GM12865 (cell line): Measurements from ENCODE around the gene EIF3D.
A peak's percentile ranks its signal among the peaks of the same experiment; 100 is the strongest.

Experiments used
- DNase-seq: peaks from one replicate; pipeline ENCODE4 v3.0.0; 2010; ENCODE audit warnings: low read depth
- H3K4me3 ChIP-seq: 2 replicates; pipeline ENCODE4 v1.5.1; 2011; ENCODE audit warnings: mild to moderate bottlenecking, low read depth, low read length, control low read depth
- CTCF ChIP-seq: IDR thresholded peaks from 2 replicates; pipeline ENCODE4 v1.5.1; 2011; ENCODE audit warnings: low read length, control low read depth, low read depth, inconsistent platforms; ENCODE audit not compliant: insufficient read depth; ENCODE audit errors: missing control alignments

Gene EIF3D

GRCh38 chr22:36510384-36510783, 18.6 kb downstream of the EIF3D start:
- DNase-seq, result no peak
- no peak for TF ChIP-seq CTCF

GRCh38 chr22:36507518-36508010, 21.4 kb downstream of the EIF3D start:
- peak overlapping the region; percentile 74 for H3K4me3 ChIP-seq

More at GRCh38 chr22:36510384-36510783, 18.6 kb downstream of the EIF3D start:
- no peak overlapping the region for H3K4me3 ChIP-seq

GRCh38 chr22:36506637-36507517, 22.1 kb downstream of the EIF3D start, which contains the start of gene FOXRED2:
TSS of gene FOXRED2 (minus strand) at chr22:36507040. CDS start at chr22:36506422, 618 bp downstream.
- no peak for TF ChIP-seq CTCF
- DNase-seq, result peak; percentile 93
- peak within 1 kb of the TSS; percentile 74 for H3K4me3 ChIP-seq

More at GRCh38 chr22:36507518-36508010, 21.4 kb downstream of the EIF3D start:
- DNase-seq, result no peak
- TF ChIP-seq CTCF, result no peak

- H3K4me3 ChIP-seq, result peak overlapping the region; percentile 74
- DNase-seq, result no peak
Observed at GRCh38 chr22:36505998-36506635, 22.8 kb downstream of the EIF3D start.

GRCh38 chr22:36497910-36498665, 30.9 kb downstream of the EIF3D start:
- no peak for TF ChIP-seq CTCF
- no peak overlapping the region for H3K4me3 ChIP-seq
- no peak for DNase-seq

More at GRCh38 chr22:36505998-36506635, 22.8 kb downstream of the EIF3D start:
- no peak for TF ChIP-seq CTCF

- peak; percentile 79 for DNase-seq
- H3K4me3 ChIP-seq, result no peak overlapping the region
- peak; percentile 5 for TF ChIP-seq CTCF
Observed at GRCh38 chr22:36493690-36494110, 35.3 kb downstream of the EIF3D start.
